Type B pancreatic cell (in vitro differentiated cells): ENCODE measurements around the gene PITRM1. TPM values are rescaled to one million over a fixed set of nuclear protein-coding genes. Genes with fewer than 3 reads are reported as not detected.

ENCODE experiments used
- DNase-seq: peaks from one replicate; pipeline ENCODE4 v3.0.0; 2021; ENCODE audit warnings: mixed read lengths; ENCODE audit not compliant: unreplicated experiment; ENCODE audit errors: extremely low spot score
- H3K27ac Mint-ChIP-seq: 2 replicates; pipeline ENCODE4 v1.8.0; 2021; ENCODE audit warnings: mild to moderate bottlenecking, mixed read lengths
- H3K27me3 Mint-ChIP-seq: 2 replicates; pipeline ENCODE4 v1.8.0; 2021; ENCODE audit warnings: mixed read lengths
- H3K36me3 Mint-ChIP-seq: 2 replicates; pipeline ENCODE4 v1.8.0; 2021; ENCODE audit warnings: mixed read lengths
- H3K4me1 Mint-ChIP-seq: one replicate; pipeline ENCODE4 v1.8.0; 2021; ENCODE audit warnings: mixed read lengths; ENCODE audit not compliant: unreplicated experiment
- H3K4me3 Mint-ChIP-seq: 2 replicates; pipeline ENCODE4 v1.8.0; 2021; ENCODE audit warnings: mild to moderate bottlenecking, mixed read lengths
- H3K9me3 Mint-ChIP-seq: 2 replicates; pipeline ENCODE4 v1.8.0; 2021; ENCODE audit warnings: mixed read lengths
- total RNA-seq: library from RNA; stranded (reverse); gene quantifications from 2 replicates; pipeline ENCODE4 v1.2.1, GENCODE V29; 2021; ENCODE audit warnings: low replicate concordance
- TF ChIP-seq, protein P1 (sequence below): fragments of 200-600 bp; sonication (generic); conservative IDR thresholded peaks from 2 replicates; pipeline ENCODE4 v1.5.0; 2021; ENCODE audit warnings: antibody characterized with exemption, mild to moderate bottlenecking

PITRM1 gene
- total RNA-seq, 1 donor from 2014 or later, result 62.3 TPM

DNA sequence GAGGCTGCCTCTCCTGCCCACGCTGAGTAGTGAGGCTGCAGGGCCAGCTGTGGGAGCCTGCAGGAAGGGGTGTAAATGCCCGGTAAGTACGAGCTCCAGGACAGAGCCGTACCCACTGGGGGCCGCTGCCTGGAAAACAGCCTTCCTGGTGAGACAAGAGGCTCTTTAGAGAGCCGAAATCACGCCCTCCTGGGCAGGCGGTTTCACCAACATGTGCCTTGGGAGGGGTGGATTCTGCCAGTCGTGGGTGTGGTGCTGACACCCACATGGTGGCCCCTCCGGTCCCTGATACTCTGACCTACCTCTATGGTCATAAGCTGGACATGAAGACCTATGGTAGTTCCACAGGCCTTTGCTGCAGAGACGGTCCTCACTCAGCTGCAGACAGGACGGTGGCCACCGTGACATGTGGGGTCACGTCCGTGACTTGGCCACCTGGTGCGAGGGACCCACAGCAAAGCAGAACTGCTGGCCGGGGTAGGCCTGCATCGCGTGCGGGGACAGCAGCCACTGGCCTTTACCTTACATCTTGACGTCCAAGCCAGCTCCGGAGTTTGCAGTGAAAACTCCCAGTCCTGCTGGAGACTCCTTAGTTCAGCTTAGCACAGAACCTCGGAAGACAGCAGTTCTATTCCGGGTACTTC, 46.9 kb downstream of the PITRM1 start:
- TF ChIP-seq, protein P1, sequence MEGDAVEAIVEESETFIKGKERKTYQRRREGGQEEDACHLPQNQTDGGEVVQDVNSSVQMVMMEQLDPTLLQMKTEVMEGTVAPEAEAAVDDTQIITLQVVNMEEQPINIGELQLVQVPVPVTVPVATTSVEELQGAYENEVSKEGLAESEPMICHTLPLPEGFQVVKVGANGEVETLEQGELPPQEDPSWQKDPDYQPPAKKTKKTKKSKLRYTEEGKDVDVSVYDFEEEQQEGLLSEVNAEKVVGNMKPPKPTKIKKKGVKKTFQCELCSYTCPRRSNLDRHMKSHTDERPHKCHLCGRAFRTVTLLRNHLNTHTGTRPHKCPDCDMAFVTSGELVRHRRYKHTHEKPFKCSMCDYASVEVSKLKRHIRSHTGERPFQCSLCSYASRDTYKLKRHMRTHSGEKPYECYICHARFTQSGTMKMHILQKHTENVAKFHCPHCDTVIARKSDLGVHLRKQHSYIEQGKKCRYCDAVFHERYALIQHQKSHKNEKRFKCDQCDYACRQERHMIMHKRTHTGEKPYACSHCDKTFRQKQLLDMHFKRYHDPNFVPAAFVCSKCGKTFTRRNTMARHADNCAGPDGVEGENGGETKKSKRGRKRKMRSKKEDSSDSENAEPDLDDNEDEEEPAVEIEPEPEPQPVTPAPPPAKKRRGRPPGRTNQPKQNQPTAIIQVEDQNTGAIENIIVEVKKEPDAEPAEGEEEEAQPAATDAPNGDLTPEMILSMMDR, result no peak
- no peak overlapping the region for H3K27ac Mint-ChIP-seq
- H3K27me3 Mint-ChIP-seq, result no peaks in the 10 kb centered on the region
- H3K4me1 Mint-ChIP-seq, result peaks cover 18% of the 10 kb centered on the region
- peaks cover 17% of the 10 kb centered on the region for H3K36me3 Mint-ChIP-seq
- no peaks in the 10 kb centered on the region for H3K9me3 Mint-ChIP-seq
- H3K4me3 Mint-ChIP-seq, result no peak overlapping the region
- no peak for DNase-seq

DNA sequence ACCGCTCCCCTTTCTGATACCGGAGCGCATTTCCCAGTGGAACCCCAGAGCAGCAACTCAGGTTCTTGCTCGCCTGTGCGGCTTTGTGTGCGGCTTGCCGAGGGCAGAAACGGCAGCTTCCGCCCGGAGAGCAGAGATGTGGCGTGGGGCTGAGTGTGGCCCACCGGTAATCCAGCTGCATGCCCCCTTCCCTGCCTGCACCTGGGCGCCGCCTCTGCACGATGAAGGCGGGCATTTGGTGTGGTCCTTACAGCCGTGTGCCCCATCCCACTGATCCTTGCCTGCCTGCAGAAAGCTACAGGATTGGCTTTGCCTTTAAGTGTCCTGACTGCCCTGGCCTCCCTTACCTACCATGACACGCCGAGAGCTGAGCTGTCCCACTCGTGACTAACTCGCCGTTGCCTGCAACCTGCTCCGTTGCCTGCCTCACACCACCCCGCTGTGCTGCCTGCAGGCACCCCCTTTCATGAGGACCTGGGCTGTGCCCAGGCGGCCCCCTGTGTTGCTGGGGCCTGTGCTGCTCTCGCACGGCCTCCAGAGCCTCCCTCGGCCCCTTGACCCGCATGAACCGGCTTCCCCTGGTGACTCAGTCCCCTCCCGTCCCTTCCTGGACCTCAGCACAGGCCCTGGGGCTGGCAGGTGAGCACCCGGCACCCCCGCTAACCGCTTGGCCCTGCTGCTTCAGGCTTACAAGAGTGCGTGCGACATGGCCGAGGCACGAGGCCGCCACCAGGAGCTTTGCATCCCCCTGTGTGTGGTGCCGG, 48.0 kb downstream of the PITRM1 start:
- H3K27me3 Mint-ChIP-seq, result no peaks in the 10 kb centered on the region
- no peak for DNase-seq
- H3K27ac Mint-ChIP-seq, result no peak overlapping the region
- TF ChIP-seq, protein P1, result no peak
- H3K36me3 Mint-ChIP-seq, result peaks cover 12% of the 10 kb centered on the region
- peaks cover 18% of the 10 kb centered on the region for H3K4me1 Mint-ChIP-seq
- no peak overlapping the region for H3K4me3 Mint-ChIP-seq
- H3K9me3 Mint-ChIP-seq, result no peaks in the 10 kb centered on the region

DNA sequence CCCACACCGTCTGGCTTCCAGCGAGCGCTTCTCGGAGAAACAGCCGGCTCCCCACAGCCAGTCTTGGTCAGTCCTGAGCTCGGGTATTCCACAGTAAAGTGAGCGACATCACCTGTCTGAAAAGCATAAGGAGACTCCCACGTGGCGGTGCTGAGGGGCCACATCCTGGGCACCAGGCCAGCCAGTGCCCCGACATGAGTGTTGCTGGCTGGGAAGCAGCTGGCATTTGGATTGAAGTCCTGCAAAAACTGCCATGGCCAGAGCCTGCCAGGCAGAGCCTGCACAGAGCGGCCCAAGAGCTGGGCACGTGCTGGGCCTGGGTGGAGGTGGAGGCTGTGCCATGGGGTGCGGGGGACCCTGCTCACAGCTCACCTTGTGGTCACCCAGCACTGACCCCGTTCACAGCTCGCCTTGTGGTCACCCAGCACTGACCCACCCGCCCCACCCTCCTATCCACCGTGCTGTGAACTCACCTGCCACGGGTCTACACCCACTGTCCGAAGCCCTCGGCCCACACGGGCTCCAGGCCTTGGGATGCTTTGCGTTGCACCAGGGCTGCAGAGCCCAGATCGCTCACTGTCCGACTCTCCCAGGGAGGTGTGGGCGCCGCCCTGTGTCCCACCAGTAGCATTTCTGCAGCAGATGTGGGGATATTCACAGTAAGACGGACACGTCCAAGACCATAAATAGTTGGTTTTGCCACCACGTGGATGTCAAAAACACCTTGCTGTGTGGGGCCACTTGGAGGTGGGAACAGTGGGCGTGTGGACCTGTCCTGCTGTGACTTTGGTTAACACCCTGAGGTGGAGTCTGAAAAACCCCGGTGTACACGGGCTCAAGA, 48.8 kb downstream of the PITRM1 start:
- Mint-ChIP-seq H3K4me1 (peaks cover 18% of the 10 kb centered on the region), H3K27ac (no peak overlapping the region), H3K4me3 (no peak overlapping the region), H3K27me3 (no peaks in the 10 kb centered on the region), H3K36me3 (peaks cover 9% of the 10 kb centered on the region), H3K9me3 (no peaks in the 10 kb centered on the region)
- TF ChIP-seq, protein P1, result no peak
- no peak for DNase-seq

DNA sequence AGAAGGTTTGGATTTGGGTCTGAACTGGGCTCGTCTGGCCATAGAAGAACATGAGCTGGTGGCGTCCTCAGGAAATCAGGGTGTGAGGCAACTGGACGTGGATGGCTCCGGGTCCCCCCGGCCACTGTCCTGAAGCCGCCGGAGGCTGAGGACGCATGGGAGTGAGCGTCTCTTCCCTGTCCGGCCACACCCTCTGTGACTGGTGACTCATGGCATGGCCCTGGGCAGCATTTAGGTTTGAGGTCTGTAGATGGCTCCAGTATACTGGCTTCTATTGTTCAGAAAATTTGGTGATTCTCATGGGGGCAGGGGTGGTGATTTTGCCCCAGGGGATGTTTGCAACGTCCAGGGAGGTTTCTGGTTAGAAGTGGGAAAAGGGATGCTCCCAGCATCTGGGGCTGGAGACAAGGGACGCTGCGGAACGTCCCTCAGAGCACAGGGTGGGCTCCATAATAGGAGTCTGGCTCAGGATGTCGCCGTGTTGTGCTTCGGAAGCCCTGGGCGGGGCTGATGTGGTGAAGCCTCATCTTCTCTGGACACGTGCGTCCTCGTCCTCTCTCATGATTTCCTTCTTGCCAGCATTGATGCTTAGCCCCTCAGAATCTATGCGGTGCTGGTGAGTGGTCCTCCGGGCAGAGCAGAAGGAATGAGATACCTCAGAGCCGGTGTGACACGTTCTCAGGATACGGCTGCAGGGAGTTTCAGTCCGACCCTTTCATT, 49.9 kb downstream of the PITRM1 start:
- Mint-ChIP-seq H3K4me1 (peaks cover 15% of the 10 kb centered on the region), H3K36me3 (peaks cover 17% of the 10 kb centered on the region), H3K27me3 (no peaks in the 10 kb centered on the region), H3K9me3 (no peaks in the 10 kb centered on the region), H3K4me3 (no peak overlapping the region), H3K27ac (no peak overlapping the region)
- no peak for DNase-seq
- TF ChIP-seq, protein P1, result no peak

DNA sequence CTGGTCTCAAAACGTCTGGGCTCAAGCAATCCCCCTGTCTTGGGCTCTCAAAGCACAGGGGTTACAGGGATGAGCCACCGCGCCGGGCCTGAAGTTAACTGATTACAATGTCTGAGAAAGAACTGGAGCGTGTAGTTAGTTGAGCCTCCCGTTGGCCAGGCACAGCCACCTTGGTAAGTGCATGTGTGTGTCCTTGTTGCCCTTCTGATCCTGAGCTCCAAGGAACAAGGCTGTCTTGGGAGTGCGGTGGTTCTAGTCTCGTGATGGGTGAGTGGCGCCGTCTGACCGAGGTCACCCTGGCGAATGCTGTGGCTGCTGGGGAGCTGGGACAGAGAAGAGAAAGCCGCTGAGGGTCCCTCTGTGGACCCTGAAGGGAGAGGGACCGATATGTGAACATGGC, 50.5 kb downstream of the PITRM1 start:
- H3K4me3 Mint-ChIP-seq, result no peak overlapping the region
- no peak overlapping the region for H3K27ac Mint-ChIP-seq
- TF ChIP-seq, protein P1, result no peak
- H3K36me3 Mint-ChIP-seq, result peaks cover 18% of the 10 kb centered on the region
- H3K9me3 Mint-ChIP-seq, result no peaks in the 10 kb centered on the region
- no peak for DNase-seq
- peaks cover 12% of the 10 kb centered on the region for H3K4me1 Mint-ChIP-seq
- H3K27me3 Mint-ChIP-seq, result no peaks in the 10 kb centered on the region
